Pulmonary artery endothelial cell (primary cell): ENCODE measurements around the gene TMC1. TPM values are rescaled to one million over a fixed set of nuclear protein-coding genes. Genes with fewer than 3 reads are reported as not detected.
A peak's percentile ranks its signal among the peaks of the same experiment; 100 is the strongest.
"Not testable (repeated sequence)": the region's sequence is repeated elsewhere in the genome, so short reads cannot be mapped to it uniquely, and the experiment has no call there.

ENCODE experiments used
- DNase-seq: peaks from one replicate; pipeline ENCODE4 v3.0.0-alpha.2; 2011; ENCODE audit warnings: low read depth, low spot score
- total RNA-seq: library from RNA; depleted of rRNA; stranded (reverse); fragments of >200 nt; gene quantifications from 2 replicates; pipeline ENCODE4 v1.2.3, GENCODE V29; 2014

The TMC1 gene
- total RNA-seq, 1 donor from 2014 or later, result 0.99 TPM

DNA sequence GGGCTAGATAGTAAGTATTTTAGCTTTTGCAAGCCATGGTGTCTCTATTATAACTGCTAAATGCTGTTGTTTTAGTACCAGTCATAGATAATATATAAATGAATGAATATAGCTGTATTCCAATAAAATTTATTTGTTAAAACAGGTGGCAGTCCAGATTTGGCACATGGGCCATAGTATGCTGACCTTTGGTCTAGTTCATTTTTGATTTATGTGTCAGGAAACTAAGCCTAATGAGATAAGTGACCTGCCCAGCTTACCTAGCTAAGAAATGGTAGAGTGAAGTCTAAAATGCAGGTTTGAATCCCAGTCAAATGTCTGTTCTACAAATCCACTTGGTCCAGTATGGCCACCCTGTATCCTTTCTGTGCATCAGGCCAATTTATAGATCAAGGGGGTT, 292.1 kb downstream of the TMC1 start:
- no peak for DNase-seq

DNA sequence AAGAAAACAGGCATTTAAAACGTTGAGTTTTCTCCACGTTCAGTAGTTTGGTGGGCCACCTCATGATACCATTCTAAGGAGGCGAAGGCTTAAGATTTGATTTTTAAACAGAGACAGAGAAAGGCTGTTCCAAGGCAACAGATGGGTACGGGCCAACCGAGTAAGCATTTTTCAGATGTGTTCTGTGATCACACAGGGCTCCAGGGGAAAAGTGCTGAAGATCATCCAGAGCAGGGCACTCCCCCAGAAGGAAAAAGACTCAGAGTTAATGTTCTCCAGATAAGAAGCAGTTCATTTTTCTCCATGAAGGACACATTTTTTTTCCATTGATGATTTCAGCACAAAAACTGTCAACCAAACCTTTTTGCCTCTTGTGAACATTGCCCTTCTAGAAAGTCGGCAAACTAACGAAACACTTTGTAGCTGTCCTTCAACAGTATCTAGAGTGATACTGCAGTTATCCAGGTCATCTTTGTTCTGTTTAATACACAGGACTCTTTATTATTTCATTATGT, 292.7 kb downstream of the TMC1 start:
- no peak for DNase-seq

DNA sequence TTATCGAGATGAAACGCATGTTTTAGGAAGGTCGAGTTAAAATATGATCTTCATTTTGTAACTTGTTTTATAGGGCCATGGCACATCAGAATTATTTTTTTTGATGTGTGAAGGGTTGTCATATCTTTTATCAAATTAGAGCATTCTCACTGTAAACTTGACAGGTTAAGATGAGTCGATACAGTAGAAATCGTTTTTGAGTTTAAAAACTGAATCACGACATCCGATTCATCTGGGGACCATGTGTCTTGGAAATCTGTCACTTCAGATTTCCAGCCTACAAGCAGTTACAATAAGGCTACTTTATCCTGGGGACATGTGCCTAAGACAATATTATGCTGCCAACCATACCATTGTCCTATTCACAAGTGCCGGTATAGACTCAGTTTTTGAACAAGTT, 295.3 kb downstream of the TMC1 start:
- DNase-seq, result no peak

DNA sequence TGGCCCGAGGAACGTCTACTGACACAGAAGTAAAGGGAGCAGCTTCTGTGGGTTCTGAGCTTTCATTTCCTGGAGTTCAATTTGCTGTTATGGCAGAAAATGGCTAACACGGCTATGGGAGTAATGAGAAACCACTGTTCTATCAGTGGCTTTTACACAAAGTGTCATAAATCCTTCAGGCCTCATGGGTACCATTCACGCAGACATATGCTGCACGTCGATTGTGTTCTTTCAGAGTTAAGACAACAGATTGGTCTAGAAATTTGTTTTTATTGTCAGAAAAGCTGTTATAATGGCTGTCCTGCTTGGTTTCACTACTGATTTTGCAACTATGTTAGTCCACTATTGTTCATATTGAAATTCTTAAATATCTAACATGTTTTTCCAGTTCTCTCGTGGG, 296.0 kb downstream of the TMC1 start:
- DNase-seq, result no peak

DNA sequence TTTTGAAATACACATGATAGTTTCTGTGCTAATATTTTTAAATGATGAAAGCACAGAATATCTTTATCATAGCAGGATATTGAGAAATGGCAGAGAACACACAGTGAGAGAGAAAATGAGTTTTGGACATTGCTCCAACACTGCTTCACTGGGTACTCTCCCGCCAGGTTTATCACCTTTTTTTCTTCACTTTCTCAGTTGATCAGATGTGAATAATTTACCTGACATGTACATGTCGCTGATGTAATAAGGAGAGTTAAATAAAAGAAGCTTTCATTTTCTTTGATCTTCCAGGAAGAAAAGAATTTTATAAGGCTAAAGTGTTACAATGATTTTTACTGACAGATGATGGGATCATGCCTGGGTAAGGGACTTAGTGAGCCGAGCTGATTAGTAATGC, 297.0 kb downstream of the TMC1 start:
- DNase-seq, result no peak

DNA sequence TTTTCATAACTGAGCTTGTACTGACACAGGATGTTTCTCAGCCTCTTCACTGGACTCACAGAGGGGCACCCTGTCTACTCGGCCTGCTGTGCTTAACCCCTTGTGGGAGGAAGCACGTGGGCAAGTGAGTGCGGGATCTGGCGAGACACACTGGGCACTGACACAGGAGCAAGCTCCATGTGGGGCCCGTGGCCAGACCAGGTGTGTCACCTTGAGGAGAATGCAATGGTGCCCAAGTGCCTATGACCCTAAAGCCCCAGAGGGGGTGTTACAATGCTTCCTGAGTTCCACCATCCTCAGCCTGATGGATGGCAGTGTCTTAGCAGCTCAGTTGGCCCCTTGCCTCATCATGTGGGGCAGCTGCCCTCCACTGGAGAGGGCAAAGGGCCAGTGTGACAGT, 302.6 kb downstream of the TMC1 start:
- DNase-seq, result no peak

DNA sequence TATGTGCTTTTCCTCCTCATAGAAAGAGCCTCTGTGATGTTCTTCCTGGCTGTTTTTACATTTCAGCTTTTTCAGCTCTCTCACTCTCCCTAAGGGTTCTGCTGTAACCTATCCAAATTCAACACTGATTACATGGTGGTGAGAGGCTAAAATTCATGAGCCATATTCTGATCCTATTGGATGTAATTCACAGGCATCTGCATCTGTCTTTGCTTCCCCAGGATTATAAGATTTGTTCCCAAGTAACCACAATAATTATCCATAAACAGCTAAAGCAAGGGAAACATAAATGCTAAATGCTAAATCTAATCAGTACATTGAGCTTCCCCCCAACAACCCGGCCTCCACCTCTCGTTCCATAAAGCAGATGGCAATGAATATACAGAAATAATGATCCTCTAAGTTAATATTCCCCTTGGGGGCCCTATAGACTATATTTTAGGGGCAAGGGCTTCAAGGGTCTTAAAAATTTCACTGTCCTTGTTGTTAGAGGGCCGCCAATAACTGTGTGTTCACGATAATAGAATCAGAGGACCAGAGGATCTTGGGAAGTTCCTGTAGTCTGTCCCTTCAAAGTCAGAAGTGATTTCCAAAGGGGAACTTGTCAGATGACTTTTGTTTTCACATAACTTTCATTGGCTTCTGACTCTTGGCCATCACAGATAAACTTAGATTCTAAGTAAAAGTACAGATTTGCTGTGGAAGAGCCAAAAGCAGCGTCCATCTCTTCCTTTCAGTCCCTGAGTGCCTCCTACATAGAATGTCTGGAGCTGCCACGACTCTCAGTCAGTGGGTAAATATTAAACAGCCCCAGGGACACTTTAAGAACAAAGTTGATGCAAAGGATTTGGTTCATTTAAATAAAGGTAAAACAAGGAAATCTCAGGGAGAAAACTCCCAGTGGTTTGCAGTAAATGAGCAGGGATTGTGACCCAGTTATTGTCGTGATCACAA, 305.9 kb downstream of the TMC1 start:
- no peak for DNase-seq

DNA sequence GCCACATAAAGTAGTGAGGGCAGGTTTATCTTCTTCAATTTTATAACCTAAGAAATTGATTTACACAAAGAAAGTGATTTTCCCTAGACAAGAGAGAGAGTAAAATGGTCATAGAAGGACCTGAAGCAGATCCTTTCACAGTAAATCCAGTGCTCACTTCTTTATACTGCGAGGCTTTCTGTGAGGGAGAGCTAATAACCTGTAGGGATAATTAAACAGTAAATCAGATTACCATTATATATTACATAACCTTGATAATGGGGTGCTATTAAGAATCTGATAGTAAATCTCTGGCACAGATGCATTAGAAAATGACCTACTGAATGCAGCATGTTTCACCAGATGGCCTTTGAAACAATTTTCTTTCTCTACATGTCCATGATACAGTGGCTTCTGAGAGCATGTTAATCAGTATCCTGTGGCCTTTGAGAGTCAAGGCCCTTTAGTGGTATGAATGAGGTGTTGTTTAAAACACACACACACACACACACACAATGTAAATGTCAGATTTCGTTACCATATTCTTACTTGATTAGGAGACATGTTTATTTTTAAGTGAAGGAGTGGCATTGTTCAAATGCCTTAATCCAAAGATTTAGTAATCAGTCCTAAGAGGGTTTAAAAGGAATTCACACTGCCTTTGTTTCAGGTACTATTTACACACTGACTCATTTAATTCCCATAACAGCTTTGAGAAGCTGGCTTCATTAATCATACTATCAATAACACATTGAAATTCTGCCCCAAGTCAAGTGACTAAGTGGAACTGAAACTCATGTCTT, 306.7 kb downstream of the TMC1 start:
- no peak for DNase-seq

DNA sequence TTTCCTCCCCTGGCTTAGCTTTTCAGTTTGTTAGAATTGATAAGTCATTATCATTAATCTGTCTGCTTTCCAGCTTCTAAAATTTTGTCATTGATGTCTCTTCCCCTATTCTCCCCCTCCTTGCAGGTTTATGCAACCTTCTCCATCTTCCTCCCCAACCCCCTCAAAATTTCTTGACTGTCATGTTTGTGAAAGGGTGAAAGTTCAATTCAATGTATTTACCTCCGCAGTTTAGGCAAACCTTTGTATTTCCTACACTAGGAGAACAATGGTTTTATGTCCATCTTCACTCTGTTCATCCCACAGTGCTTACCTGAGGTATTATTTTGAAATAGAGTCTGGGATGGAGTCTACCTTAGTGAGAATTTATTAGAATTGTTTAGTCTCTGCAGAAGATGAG, 313.6 kb downstream of the TMC1 start:
- no peak for DNase-seq

DNA sequence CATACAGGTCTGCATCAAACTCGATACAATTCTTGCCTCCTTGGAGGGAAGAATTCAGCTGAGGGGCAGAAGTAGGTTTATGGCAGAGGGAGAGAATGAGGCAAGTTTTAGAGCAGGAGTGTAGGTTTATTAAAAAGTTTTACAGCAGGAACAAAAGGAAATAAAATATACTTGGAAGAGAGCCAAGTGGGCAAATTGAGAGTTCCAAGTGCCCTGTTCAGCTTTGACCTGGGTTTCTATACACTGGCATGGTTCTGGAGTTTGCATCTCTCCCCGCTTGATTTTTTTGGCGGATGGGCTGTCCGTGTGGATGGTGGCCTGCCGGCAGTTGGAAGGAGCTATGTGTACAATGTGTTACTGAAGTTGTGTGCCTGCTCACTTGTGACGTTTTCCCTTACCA, 315.4 kb downstream of the TMC1 start:
- DNase-seq, result no peak

DNA sequence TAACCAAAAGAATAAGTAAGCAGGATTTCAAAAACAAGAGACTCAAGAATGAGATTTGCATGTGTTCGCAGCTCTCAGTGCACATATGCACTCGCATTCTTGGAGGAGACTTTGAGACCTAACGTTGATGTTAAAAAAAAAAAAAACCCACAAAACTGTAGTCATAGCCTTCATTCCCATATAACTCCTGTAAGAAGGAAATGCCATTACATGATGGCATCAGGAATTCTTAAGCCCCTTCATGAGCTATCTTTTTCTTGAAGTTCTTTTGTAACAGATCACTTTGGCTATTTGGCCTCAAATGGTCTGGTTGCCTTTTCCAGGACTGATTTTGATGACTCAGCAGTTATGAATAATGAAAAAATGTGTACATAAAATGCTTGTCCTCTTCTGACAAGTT, 317.7 kb downstream of the TMC1 start:
- no peak for DNase-seq

DNA sequence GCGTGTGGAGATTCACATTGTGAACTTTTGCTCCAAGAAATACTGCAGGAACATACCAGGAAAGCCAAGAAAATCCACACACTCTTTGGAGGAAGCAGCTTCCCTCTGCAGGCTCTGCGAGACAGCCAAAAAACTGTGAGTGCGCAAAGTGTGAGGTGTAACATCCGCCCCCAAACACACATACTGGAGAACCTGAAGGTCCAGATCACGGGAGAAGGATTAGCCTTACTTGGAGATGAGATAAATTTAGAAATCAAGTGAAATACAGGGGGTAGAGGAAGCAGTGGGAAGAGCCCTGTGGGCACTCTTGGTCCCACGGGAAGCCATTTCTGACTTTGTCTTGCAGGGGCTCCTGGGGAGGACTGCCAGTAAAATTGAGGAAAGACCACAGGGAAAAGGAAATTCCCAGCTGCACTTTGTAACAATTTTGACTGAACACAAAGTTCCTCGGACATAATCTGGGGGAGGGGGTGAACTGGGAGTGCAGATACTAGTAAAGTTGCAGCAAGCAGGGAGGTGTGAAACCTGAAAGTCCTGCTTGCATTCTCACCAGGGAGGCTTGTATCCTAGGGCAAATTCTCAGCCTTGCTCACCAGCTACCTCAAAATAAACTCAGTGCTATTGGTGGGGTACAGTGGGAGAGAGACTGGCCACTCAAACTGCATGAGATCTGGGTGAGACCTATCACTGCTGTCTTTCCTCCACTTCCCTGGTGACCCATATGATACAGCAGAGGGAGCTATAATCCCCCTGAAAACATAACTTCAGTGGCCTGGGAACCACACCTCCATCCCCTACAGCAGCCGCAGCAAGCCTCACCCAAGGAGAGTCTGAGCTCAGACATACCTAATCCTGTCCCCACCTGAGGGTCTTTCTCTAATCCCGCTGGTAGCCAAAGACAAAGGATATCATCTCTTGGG, 322.4 kb downstream of the TMC1 start:
- DNase-seq, result no peak

DNA sequence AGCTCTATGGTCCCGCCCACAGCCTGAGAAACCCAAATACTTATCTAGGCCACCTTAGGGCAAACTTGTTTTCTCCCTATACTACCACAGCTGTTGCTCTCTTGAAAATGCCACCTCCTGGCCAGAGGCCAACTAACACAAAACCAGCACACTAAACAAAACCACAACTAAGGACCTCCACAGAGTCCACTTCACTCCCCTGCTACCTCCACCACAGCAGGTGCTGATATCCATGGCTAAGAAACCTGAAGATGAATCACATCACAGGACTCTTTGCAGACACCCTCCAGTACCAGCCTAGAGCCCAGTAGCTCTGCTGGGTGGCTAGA, 323.0 kb downstream of the TMC1 start:
- DNase-seq, result no peak

DNA sequence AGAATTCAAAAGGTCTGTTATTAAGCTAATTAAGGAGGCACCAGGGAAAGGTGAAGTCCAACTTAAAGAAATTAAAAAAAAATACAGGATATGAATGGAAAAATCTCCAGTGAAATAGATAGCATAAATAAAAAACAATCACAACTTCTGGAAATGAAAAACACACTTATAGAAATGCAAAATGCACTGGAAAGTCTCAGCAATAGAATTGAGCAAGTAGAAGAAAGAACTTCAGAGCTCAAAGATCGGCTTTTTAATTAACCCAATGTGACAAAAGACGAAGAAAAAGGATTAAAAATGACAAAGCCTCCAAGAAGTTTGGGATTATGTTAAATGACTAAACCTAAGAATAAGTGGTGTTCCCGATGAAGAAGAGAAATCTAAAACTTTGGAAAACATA, 323.6 kb downstream of the TMC1 start:
- DNase-seq, result not testable (repeated sequence)

DNA sequence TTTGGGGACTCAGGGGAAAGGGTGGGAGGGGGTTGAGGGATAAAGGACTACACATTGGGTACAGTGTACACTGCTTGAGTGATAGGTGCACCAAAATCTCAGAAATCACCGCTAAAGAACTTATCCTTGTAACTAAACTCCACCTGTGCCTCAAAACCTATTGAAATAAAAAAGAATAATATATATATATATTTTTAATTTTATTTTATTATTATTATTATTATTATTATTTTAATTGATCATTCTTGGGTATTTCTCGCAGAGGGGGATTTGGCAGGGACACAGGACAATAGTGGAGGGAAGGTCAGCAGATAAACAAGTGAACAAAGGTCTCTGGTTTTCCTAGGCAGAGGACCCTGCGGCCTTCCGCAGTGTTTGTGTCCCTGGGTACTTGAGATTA, 328.8 kb downstream of the TMC1 start:
- not testable (repeated sequence) for DNase-seq

DNA sequence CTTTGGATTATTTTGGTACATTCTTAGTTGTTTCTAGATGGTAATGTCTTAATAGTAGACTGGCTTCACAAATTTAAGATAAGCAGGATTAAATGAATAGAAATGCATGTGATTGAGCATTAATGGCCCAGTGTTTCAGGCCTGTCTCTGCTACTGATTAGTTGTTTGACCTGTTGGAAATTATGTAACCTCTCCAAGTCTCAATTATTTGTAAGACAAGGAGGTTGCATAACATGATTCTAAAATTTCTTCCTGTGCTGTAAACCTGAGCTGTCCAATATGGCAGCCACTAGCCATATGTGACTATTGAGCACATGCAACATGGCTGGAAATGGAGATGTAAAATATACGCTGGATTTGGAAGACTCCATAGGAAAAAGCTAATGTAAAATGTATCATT, 333.9 kb downstream of the TMC1 start:
- DNase-seq, result no peak

DNA sequence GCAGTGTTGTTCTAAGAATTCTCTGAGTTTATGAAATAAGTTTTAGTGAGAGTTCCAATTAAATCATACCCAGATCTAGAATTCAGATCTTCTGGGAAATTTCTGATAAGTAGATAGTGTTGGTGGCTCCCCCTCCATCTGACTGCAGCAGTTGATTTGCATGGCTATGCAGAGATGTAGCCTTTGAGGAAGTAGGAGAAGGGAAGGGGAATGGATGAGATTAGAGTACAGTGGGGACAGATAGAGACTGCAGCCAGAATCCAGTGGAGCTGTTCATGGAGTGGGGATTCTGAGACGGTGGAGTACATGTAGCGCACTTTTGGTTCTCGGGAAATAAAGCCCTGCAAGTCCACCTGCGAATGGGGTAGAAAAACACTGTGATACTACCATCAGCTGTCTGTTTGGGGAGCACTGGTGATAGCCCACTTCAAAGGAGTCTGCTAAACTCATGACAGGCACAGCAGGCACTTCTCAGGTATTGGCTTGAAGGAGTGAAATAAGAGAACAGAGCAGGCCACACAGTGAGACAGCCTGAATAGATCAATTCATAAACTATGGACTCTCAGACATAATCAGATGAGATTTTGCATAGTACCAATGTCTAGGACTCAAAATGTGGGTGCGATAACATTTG, 334.6 kb downstream of the TMC1 start:
- DNase-seq, result no peak

DNA sequence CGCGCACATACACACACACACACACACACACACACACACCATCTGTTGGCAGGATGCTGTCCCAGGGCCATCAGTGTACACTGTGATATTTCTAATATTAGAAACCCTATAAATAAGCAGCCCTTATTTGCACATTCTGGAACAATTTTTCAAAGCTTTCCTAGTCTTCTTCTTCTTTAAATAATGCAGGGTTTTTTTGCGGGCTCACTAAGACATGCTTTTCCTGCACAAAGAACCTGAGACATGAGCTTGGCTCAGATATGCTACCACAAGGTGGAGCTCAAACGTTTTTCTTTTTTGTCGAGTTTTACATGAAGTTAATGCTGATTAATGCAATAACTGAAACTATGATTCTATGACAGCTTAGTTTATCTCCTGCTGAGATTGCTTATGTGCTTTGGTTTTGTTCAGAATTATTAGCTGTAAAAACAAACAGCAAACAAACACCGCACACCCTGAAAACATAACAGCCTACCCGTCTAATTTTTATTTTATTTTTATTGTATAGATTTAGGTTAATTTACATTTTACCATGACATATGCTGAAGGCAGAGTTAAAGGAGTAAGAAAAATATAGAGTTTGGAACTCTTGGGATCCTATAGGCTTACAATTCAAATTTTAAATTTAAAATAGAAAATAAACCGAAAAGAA, 335.7 kb downstream of the TMC1 start:
- DNase-seq, result peak; percentile 45

DNA sequence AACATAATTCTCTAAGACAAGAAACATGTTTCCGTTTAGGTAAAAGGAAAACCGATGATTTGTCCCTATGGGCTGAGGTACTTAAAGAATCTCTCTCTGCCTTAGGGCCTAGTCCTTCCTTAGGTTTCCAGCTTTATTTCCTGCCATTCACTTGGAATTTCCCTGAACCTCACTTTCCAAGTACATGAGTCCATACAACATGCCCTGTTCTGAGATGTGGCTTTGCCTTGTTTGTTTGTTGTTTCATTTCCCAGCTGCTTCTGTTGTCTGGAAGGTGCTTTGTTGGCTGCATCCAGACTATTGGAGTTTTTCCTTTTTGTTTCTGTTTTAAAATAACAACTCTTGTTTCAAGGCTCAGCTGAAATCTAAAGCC, 336.2 kb downstream of the TMC1 start:
- DNase-seq, result no peak

DNA sequence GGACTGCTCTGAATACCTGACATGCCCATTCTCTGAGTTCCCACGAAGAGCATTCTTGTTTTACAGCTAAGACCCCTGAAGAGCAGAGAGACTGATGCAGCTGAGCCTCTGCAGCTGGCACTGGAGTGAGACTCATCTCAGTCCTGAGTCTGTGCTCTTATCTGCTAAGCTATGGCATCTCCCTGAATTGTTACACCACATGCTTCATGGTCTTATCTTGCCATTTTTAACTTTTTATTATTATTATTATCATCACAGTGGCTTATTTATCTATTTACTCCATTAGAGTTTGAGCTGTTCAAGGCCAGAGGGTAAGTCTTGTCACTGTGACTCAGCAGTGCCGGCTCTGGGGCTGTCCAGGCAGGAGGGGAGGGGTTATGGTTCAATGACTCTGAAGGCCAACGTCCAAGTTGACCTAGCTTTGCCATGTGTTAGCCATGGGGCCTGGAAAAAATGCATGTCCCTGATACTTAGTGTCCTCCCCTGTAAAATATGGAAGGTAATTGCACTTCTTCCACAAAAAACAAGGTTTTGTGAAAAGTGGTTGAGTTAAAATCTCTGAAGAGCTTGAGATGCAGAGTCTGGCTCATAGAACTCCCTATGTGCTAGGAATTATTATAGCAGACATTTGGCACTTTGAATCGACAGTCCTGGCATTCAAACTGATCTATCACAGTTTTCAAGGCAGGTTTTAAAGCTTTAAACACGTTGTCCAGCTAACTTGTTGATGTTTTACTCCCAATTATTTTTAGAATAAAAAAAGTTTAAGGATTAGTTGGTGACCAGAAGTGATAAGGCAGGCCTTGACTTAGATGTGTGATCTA, 336.9 kb downstream of the TMC1 start:
- no peak for DNase-seq
